HCT116 (cell line): ENCODE data around the gene ATL1. TPM values are rescaled to one million over a fixed set of nuclear protein-coding genes. Genes with fewer than 3 reads are reported as not detected.
A peak's percentile ranks its signal among the peaks of the same experiment; 100 is the strongest.

Source experiments
- ATAC-seq: fragments of 200-7000 bp; cut with Tn5 transposase; 2 replicates; pipeline ENCODE4 v1.9.1; 2020; ENCODE audit warnings: mild to moderate bottlenecking, moderate library complexity
- BruUV-seq: library from RNA; stranded (reverse); fragments of 400-500 nt; replicated peaks from 2 replicates; lab custom pipeline; 2021; lab: Mats Ljungman, UMichigan
- CTCF ChIA-PET: fragments of 300-600 bp; sonication (Branson Sonifier 250); formaldehyde crosslinking; loops from one replicate; lab custom pipeline; 2021; ENCODE audit warnings: antibody characterized with exemption; lab: Charles Lee
- POLR2A ChIA-PET: fragments of 300-600, 350-600 bp; sonication (Branson Sonifier 250); formaldehyde crosslinking; loops from one replicate; lab custom pipeline; 2021; ENCODE audit warnings: antibody characterized with exemption; lab: Charles Lee
- RAD21 ChIA-PET, 2 experiments: fragments of 300-600 bp; sonication (Branson Sonifier 250); formaldehyde crosslinking; loops; one replicate each; lab custom pipeline; 2023; ENCODE audit warnings: low total read pairs in 2 of 2; ENCODE audit not compliant: uncharacterized antibody in 2 of 2, unreplicated experiment in 2 of 2, low non-redundant PET in 1 of 2; lab: Charles Lee
- DNase-seq: peaks from one replicate; pipeline ENCODE4 v3.0.0-alpha.2; 2010; ENCODE audit warnings: low read depth, low spot score
- H2AFZ ChIP-seq: fragments of 200-600 bp; shearing (Covaris generic), sonication (generic); 2 replicates; pipeline ENCODE4 v1.6.1; 2017; ENCODE audit warnings: low read depth, mixed run types, mixed read lengths, antibody characterized with exemption, low read length; ENCODE audit not compliant: poor library complexity, severe bottlenecking
- H3K27ac ChIP-seq: 2 replicates; pipeline ENCODE4 v1.5.1; 2012; ENCODE audit warnings: low read depth, low read length
- H3K27me3 ChIP-seq: fragments of 200-600 bp; sonication (generic); 2 replicates; pipeline ENCODE4 v1.6.1; 2016; ENCODE audit warnings: mixed run types, low read length, mixed read lengths; ENCODE audit not compliant: insufficient read depth
- H3K36me3 ChIP-seq, 2 experiments: fragments of 200-500 bp in 1 of 2; fragments of 200-600 bp in 1 of 2; sonication (Bioruptor generic) in 1 of 2; sonication (generic) in 1 of 2; 2 replicates each; pipeline versions ENCODE4 v1.5.1 to v1.6.1; 2014 to 2016; ENCODE audit warnings: low read length in 2 of 2, inconsistent platforms in 1 of 2, mixed read lengths in 1 of 2, mixed run types in 1 of 2; ENCODE audit not compliant: insufficient read depth in 2 of 2, control insufficient read depth in 1 of 2
- H3K4me1 ChIP-seq, 2 experiments: fragments of 200-600 bp in 1 of 2; sonication (generic) in 1 of 2; 2 replicates each; pipeline versions ENCODE4 v1.5.1 to v1.6.1; 2012 to 2017; ENCODE audit warnings: low read length in 2 of 2, inconsistent platforms in 1 of 2, mild to moderate bottlenecking in 1 of 2, mixed read lengths in 1 of 2, mixed run types in 1 of 2, moderate library complexity in 1 of 2; ENCODE audit not compliant: insufficient read depth in 2 of 2, control insufficient read depth in 1 of 2
- H3K4me2 ChIP-seq: fragments of 200-600 bp; sonication (generic); 2 replicates; pipeline ENCODE4 v1.6.1; 2017; ENCODE audit warnings: mixed run types, low read length, mixed read lengths
- H3K4me3 ChIP-seq, 2 experiments: fragments of 200-600 bp in 1 of 2; sonication (generic) in 1 of 2; replicated peaks in 1 of 2; 2 replicates each; pipeline ENCODE4 v1.5.1; 2011 to 2016; ENCODE audit warnings: low read length in 2 of 2, control low read depth in 1 of 2, low read depth in 1 of 2, mild to moderate bottlenecking in 1 of 2, mixed read lengths in 1 of 2, mixed run types in 1 of 2
- H3K79me2 ChIP-seq: fragments of 200-600 bp; sonication (generic); 2 replicates; pipeline ENCODE4 v1.6.1; 2017; ENCODE audit warnings: mild to moderate bottlenecking, mixed run types, low read length, moderate library complexity, mixed read lengths; ENCODE audit not compliant: insufficient read depth
- H3K9ac ChIP-seq: fragments of 200-600 bp; sonication (generic); 2 replicates; pipeline ENCODE4 v1.6.1; 2016; ENCODE audit warnings: low read length, mixed read lengths
- H3K9me2 ChIP-seq: fragments of 200-600 bp; sonication (generic), shearing (Covaris generic); 2 replicates; pipeline ENCODE4 v1.6.1; 2017; ENCODE audit warnings: mixed run types, mild to moderate bottlenecking, moderate library complexity; ENCODE audit not compliant: insufficient read depth
- H3K9me3 ChIP-seq, 2 experiments: fragments of 200-500 bp in 1 of 2; fragments of 200-600 bp in 1 of 2; sonication (Bioruptor generic) in 1 of 2; sonication (generic) in 1 of 2; 2 replicates each; pipeline ENCODE4 v1.6.1; 2014 to 2017; ENCODE audit warnings: low read length in 2 of 2, mixed read lengths in 2 of 2, inconsistent platforms in 1 of 2, low read depth in 1 of 2, mild to moderate bottlenecking in 1 of 2, mixed run types in 1 of 2, moderate library complexity in 1 of 2; ENCODE audit not compliant: control insufficient read depth in 1 of 2, insufficient read depth in 1 of 2
- H4K20me1 ChIP-seq: fragments of 200-600 bp; sonication (generic), shearing (Covaris generic); 2 replicates; pipeline ENCODE4 v1.6.1; 2017; ENCODE audit warnings: mixed run types, mild to moderate bottlenecking, moderate library complexity; ENCODE audit not compliant: insufficient read depth
- CTCF ChIP-seq, 3 experiments: fragments of 200-600 bp in 1 of 3; sonication (generic) in 1 of 3; IDR thresholded peaks in 2 of 3; conservative IDR thresholded peaks in 1 of 3; 2 replicates each; pipeline ENCODE4 v1.5.1; 2012 to 2017; ENCODE audit warnings: low read depth in 2 of 3, low read length in 2 of 3, antibody characterized with exemption in 1 of 3, borderline replicate concordance in 1 of 3, control low read depth in 1 of 3, mild to moderate bottlenecking in 1 of 3, mixed read lengths in 1 of 3, mixed run types in 1 of 3, moderate library complexity in 1 of 3; ENCODE audit not compliant: insufficient read depth in 1 of 3
- POLR2A ChIP-seq: IDR thresholded peaks from 2 replicates; pipeline ENCODE4 v1.7.0; 2011; ENCODE audit warnings: borderline replicate concordance; ENCODE audit not compliant: insufficient read depth, insufficient read length; ENCODE audit errors: extremely low read depth
- POLR2AphosphoS5 ChIP-seq: IDR thresholded peaks from 2 replicates; pipeline ENCODE4 v1.6.1; 2011; ENCODE audit warnings: mild to moderate bottlenecking, low read depth, low read length, moderate library complexity
- RAD21 ChIP-seq: IDR thresholded peaks from 2 replicates; pipeline ENCODE4 v1.6.1; 2012; ENCODE audit warnings: low read depth, mild to moderate bottlenecking
- YY1 ChIP-seq: IDR thresholded peaks from 2 replicates; pipeline ENCODE4 v1.6.1; 2011; ENCODE audit warnings: low read length, low read depth, moderate library complexity, mild to moderate bottlenecking; ENCODE audit not compliant: insufficient replicate concordance; ENCODE audit errors: extremely low read depth
- ZNF274 ChIP-seq: fragments of 200-500 bp; sonication (Bioruptor generic); IDR thresholded peaks from 2 replicates; pipeline ENCODE4 v1.6.1; 2014; ENCODE audit warnings: mild to moderate bottlenecking, low read depth, low read length, inconsistent platforms
- intact Hi-C: fragments of 100-400 bp; cut with micrococcal nuclease; formaldehyde crosslinking; loops from 2 replicates; pipeline ENCODE4 v1.10.0; 2022
- total RNA-seq: library from RNA; stranded (reverse); gene quantifications from one replicate; pipeline ENCODE4 v1.2.1, GENCODE V29; 2021; ENCODE audit not compliant: unreplicated experiment

Gene ATL1
- total RNA-seq, 1 experiment from 2014 or later: 1.4 TPM

GRCh38 chr14:50573862-50574261, 13.9 kb downstream of the ATL1 start:
- Histone ChIP-seq H3K4me1 (peaks cover 0 to 8% of the 10 kb centered on the region in 2 experiments; a peak in 2 of 4 replicates), H3K79me2 (no peaks in the 10 kb centered on the region), H2AFZ (peak overlapping the region; percentile 44), H3K27ac (no peak overlapping the region), H3K4me2 (peak overlapping the region; percentile 34), H3K27me3 (no peaks in the 10 kb centered on the region), H3K9me2 (peaks cover 5% of the 10 kb centered on the region; the same call in 1 of the 2 replicates), H3K9me3 (peaks cover 0 to 7% of the 10 kb centered on the region in 2 experiments; a peak in 1 of 4 replicates), H3K9ac (no peak overlapping the region), H4K20me1 (no peaks in the 10 kb centered on the region), H3K4me3 (no peak overlapping the region), H3K36me3 (no peaks in the 10 kb centered on the region)
- BruUV-seq: no TSS peak
- DNase-seq (no peak), ATAC-seq (peak; percentile 58; the same call in 1 of the 2 replicates)
- ChIA-PET RAD21 (no interaction called here), POLR2A (no interaction called here), CTCF (interaction anchor here (1.6 to 2.3 kb wide), 2 partner anchors 141 to 253 kb away, joined by 5 read pairs; no protein-coding TSS in a partner anchor)
- intact Hi-C loops: no loop called here
- TF ChIP-seq POLR2A (no peak), RAD21 (no peak)

GRCh38 chr14:50575769-50576168, 15.8 kb downstream of the ATL1 start:
- POLR2A ChIA-PET: no interaction called here
- no peak for TF ChIP-seq ZNF274
- TF ChIP-seq CTCF (IDR thresholded peaks at IDR 0.05 in 2 of 3, conservative IDR thresholded peaks at IDR 0.05 in 1 of 3; ENCODE audit: borderline replicate concordance in 1 of 3, insufficient read depth in 1 of 3, low read depth in 2 of 3, low read length in 2 of 3): no peak
- no peak for TF ChIP-seq POLR2AphosphoS5
- TF ChIP-seq YY1: no peak
- TF ChIP-seq, all 23 proteins: peak for 0

More at GRCh38 chr14:50575769-50576168, 15.8 kb downstream of the ATL1 start:
- Histone ChIP-seq H3K36me3 (no peaks in the 10 kb centered on the region), H3K4me1 (peaks cover 0 to 8% of the 10 kb centered on the region in 2 experiments; a peak in 2 of 4 replicates), H2AFZ (no peak overlapping the region), H3K9me3 (no peaks in the 10 kb centered on the region; a peak in 1 of 4 replicates), H3K9ac (no peak overlapping the region), H3K4me3 (no peak overlapping the region), H3K79me2 (no peaks in the 10 kb centered on the region), H3K9me2 (peaks cover 5% of the 10 kb centered on the region; the same call in 1 of the 2 replicates), H3K27ac (no peak overlapping the region), H3K4me2 (no peak overlapping the region), H3K27me3 (no peaks in the 10 kb centered on the region), H4K20me1 (no peaks in the 10 kb centered on the region)
- no TSS peak for BruUV-seq
- CTCF ChIA-PET: no interaction called here
- intact Hi-C loops: no loop called here
- DNase-seq (no peak), ATAC-seq (no peak)
- RAD21 ChIA-PET: no interaction called here
